Activated CD8-positive, alpha-beta memory T cell treated with anti-CD3 and anti-CD28 coated beads for 4 hours (primary cell): ENCODE results near the gene ENPP7.
"Not testable (repeated sequence)": the region's sequence is repeated elsewhere in the genome, so short reads cannot be mapped to it uniquely, and the experiment has no call there.

Experiments used
- DNase-seq, 2 donors: peaks; one replicate each; pipeline ENCODE4 v3.0.0-alpha.2; 2020; ENCODE audit warnings: low read depth in 2 of 2

ENPP7 gene

GRCh38 chr17:79749958-79750357 lies 19.2 kb downstream of the ENPP7 start:
- DNase-seq, result no peak

DNA sequence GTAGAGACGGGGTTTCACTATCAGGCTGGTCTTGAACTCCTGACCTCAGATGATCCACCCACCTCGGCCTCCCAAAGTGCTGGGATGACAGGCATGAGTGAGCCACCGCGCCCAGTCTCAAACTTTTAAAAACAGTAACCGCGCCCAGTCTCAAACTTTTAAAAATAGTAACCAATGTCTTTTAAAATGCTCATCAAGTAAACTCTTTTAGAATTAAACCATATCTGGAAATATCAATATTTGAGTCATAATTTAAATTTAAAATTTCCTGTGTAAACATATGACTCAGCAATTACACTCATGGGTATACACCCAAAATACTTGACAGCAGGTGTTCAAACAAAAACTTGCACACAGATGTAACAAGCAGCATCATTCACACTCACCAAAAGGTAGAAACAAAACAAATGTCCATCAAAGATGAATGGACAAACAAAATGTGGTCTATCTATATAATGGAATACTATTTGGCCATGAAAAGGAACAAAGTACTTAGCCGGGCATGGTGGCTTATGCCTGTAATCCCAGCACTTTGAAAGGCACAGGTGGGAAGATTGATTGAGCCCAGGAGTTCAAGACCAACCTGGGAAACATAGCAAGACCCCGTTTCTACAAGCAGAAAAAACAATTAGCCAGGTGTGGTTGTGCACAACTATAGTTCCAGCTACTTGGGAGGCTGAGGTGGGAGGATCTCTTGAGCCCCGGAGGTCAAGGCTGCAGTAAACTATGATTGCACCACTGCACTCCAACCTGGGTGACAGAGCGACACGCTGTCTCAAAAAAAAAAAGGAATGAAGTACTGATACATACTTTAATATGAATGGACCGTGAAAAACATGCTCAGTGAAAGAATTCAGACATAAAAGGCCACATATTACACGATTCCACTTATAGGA lies 20.2 kb downstream of the ENPP7 start:
- DNase-seq, result no peak

DNA sequence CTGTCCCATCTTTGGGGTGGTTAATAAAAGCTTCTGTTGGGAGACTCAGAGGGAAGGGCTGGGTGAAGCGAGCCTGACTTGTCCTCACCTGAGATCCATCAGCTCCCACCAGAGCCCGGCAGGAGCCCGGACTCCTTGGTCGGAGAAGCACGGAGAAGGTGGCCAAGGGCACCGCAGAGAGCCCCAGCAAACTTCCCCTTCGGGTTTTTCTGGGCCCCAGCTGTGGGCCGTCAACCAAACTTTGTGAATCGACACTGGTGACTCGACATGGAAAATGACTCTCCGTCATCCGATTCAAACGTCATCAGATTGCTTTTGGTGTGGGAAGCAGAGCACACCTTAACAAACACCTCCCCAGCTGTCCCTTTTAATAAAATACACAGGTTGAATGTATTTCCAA lies 21.4 kb downstream of the ENPP7 start:
- no peak for DNase-seq

DNA sequence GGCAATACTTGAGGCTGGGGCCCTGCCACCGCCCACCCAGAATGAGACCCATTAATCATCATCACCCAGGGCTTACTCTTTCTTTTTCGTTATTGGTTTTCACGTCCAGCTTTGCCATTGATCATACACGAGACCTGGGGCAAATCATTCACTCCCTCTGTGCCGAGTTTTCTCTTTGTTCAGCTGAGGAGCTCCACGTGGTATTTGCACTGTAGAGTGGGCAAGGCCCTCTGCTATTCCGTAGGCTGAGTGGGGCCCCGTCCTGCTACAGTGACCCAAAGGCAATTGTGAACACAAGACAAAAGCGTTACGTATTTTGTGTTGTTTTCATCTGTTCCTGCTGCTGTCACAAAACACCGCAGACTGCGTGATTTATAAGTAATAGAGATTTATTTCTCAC lies 23.6 kb downstream of the ENPP7 start:
- DNase-seq, result no peak

GRCh38 chr17:79754903-79755302 lies 24.2 kb downstream of the ENPP7 start:
- DNase-seq, result not testable (repeated sequence)

DNA sequence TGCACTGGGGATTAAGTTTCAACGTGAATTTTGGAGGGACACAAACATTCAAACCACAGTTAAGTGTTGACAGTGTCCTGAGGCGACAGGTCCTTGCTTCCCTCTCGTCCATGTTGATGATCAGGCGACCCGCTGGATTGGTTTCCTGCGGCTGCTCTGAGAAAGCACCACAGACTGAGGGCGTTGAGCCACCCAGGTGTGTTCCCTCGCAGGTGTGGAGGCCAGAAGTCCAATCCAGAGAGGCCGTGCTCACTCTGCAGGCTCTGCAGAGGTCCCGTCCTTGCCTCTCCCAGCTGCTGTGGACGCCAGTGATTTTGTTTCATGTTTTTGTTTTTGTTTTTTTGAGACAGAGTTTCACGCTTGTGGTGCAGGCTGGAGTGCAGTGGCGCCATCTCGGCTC lies 24.8 kb downstream of the ENPP7 start:
- no peak for DNase-seq

DNA sequence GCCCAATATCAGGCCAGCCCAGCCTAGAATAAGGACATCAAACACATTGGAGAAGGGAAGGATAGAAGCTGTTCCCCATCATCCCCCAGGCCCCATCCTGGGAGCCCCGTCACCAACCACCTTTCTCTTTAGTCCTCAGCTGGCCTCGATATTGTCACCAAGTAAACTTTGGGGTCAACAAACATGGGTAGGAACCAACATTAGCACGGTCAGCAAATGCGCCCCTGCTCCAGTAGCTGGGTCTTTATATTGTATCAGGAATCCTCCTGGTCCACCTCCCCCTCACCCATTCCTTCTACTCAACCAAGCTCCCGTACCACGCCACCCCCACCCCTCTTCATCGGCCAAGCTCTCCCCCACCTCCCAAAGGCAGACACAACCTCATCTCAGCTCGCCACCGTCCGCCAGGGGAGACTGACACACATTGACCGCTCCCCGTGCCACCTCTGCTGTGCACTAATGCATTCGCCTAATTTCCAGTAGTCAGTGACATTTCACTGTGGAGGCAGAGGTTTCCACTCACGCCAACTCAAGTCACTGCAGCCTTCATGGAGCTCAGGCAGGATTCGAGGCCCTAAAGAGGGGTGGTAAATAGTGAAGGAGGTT lies 26.5 kb downstream of the ENPP7 start:
- no peak for DNase-seq

- no peak for DNase-seq
Measured at GRCh38 chr17:79758271-79758670, 27.5 kb downstream of the ENPP7 start.

DNA sequence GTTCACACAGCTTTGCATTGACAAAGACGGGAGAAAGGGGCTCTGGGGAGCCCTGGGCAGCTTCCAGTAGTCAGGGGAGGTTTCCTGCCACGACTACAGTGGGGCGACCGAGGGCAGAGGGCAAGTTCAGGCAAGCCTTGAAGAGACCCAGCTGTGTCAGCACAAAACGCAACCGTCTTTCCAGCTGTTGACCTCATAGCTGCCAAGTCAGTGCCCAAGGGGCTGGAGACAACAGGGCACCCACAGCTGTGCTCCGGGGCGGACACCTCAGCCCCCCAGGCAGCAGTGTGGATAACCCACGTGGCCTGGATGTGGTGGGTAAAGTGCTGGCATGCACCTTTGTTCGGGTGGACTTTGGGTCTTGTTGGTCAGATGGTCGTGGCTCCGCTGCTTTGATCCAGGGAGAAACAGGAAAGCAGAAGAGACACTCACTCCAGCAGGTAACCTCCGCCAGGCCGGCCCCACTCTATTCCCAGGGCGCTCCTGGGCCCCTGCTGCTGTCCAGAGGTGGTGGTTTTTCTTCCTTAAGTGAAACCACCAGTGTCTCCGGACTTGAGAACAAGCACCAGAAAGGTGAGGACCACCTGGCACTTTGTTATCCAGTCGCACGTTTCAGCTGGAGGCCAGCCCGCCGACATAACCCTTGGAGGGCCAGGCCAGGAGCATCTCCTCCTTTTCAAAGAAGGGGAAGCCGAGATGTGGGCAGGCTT lies 29.6 kb downstream of the ENPP7 start:
- no peak for DNase-seq

DNA sequence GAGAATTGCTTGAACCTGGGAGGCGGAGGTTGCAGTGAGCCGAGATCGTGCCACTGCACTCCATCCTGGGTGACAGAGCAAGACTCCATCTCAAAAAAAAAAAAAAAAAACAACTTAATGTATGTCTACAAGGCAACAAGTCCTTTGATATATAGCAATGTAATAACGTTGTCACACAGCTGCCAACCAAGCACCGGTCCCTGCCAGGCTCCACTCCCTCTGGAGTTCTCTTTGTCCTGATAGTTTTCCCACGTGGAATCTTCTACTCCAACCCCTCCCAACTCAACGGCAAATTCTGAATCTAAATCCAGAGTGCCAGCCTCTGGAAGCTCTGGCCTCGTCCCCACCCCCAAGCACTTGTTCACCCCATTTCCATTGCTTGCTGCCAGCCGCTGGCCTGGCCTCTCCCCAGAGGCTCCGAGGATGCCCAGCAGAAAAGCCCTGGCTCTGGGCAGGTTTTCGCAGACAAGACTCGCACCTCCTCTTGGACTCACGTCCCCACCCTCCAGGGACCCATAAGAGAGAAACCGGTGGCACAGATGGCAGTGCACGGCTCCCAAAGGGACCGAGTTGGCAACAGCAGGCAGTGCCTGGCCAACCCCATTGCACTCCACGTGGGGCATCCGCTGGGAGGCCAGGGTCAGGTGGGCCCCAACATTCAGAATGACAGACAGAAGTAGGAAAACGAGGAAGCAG lies 31.3 kb downstream of the ENPP7 start:
- DNase-seq, result no peak

- DNase-seq, result no peak
Measured at GRCh38 chr17:79765708-79766107, 35.0 kb downstream of the ENPP7 start.

DNA sequence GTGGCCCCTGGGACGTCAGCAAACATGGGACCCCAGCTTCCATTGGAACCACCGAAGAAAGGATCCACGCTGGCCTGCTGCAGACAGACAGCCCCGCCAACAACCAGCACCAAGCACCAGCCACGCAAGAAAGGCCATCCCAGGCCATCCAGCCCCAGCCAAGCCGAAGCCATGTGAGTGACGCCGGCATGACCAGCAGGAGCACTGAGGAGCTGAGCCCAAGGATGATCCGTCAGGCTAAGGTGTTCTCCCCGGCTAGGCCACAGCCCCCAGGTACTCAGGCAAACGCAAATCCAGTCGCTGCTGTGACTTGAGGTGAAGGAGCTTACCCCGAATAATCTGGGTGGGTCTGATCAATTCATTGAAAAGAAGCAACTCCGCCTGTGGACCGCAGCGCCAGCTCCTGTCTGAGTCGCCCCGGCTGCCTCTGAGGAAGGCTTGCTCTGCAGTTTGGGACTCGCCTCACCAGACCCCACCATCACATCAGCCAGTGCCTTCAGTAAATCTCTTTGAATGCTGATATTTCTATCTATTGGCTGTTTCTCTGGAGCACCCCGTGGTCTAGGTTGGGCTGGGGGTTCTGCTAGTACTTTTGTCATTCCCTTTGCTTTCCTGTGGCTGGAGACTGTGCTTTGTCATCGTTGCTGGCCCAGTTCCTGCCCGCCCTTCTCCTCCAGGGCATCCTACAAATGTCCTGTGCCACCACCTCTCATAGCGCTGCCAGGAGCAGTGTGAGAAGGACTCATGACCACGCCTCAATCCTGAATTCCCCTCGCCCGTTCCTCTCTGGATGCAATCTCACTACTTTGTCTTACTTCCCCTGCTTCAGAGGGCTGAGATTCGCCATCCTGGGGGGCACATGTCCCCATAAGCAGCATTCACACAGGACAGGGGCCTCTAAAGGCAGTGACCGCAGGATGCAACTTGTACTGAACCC lies 39.1 kb downstream of the ENPP7 start:
- no peak for DNase-seq

- no peak for DNase-seq
Measured at GRCh38 chr17:79771276-79771675, 40.5 kb downstream of the ENPP7 start.

DNA sequence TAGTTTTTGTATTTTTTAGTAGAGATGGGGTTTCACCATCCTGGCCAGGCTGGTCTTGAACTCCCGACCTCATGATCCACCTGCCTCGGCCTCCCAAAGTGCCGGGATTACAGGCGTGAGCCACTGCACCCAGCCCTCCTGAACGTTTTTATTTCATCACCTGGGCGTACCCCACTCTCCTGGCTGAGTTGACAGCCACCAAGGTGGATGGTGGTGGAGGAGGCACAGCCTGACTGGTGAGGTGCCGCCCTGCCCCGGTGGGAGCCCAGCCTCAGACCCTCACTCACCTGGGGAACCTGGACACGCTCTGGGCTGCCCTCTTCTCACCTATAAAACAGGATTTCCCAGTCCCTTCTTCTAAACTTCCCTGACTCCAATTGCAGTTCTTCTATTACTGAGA lies 42.0 kb downstream of the ENPP7 start:
- not testable (repeated sequence) for DNase-seq

DNA sequence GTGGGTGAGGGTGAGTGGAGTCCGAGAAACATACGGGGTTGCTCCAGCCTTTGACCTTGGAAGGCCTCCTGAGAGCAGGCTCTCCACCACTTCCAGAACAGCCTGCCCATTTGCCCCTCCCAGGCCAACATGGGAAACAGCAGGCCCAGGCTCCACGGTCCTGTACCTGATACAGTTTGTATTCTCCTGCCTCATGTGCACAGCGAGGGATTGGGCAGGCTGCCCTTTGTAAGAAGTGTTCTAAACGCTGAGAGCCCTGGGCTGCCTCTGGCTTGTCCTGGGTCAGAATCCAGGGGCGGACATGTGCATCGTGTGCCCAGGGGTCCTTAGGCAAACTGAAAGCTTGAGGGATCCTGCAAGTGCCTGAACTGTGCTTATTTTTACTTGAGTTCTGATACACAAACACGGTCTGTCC lies 43.8 kb downstream of the ENPP7 start:
- no peak for DNase-seq

DNA sequence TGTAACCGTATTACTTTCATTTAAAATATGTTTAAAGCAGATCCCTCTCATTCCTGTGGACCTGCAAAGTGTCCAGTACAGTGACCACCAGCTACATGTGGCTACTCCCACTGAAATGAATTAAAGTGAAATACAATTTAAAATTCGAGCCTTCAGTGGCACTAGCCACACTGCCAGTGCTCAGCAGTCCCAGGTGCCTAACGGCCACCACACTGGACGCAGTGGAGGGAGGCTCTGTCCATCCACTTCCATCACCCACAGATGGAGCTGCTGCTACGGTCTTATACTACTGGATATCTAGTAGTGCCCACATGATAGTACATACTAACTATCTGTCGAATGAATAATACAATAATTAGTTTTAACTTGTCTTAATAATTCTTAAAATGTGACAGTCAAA lies 44.9 kb downstream of the ENPP7 start:
- DNase-seq, result no peak

DNA sequence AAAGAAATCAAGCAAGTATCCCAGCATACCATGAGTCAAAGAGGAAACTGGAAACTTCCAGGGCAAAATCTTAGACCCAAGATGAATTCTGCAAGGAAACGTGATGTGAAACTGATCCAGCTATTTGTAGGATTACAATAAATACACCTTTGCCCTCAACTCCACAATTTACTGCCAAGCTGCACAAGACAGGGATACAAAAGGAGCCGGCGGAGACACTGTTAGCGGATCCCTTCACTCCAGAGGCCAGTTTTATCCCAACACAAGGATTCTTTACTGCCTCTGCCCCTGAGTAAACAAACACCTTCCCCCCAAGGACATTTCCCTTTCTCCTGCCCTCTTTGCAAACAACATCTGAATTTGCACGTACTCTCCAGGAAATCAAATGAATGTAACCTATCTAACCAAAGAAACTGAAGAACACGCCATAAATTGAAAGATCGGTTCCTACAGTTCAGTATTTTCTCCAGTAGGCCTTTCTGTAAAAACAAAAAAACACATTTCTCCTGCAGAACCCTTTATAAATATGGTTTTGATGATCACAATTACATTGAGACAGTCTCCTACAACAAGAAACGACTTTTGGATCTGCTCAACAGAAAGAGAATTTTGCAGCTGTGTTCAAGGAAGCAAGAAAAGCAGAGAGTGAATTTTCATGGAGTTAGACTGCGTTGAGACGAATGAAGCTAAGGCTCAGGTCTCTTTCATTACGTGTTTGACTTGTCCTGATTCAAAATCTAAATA lies 45.8 kb downstream of the ENPP7 start:
- no peak for DNase-seq

DNA sequence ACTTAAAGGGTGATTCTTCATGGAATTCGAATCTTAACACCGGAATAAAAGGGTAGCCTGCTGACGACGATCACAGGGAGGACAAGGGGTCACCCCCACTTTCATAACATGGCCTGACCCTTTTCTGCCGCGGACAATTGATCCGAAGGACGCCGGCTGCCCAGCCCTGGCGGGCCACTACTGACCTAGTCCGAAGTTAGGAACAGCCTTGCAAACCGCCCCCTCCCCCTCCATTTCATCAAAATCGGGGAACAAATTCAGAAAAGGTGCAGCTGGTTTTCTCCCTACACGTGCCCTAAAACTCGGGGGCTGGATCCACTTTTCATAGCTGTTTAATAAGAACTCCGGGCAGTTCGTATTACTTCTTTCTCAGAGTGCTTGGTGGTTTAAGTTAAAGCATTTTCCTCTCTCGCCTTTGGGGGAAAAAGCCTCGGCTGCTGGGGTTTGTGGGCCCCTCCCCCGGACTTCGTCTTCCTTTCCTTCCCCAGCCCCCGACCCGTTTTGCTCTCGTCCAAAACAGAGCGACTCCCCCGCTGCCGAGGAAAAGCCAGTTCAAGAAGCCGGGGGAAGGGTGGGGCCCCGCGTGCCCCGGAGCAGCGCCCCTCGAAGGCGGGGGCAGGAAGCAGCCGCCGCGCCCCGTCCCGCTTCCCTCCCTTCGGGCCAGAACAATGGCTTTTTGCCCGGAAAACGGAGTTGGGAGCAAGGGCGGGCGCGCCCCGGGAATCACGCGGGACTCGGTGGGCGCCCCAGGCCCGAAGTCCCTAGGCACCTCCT lies 46.6 kb downstream of the ENPP7 start:
- no peak for DNase-seq

GRCh38 chr17:79777894-79778503 lies 47.3 kb downstream of the ENPP7 start, which contains the start of gene CBX2:
Gene CBX2, plus strand, starts transcription at chr17:79778148. Its CDS starts 88 bp downstream, at chr17:79778236.
- DNase-seq, result peak; percentile 52 to 68
